A673 (cell line): ENCODE results near the gene ACAP1. TPM values are rescaled to one million over a fixed set of nuclear protein-coding genes. Genes with fewer than 3 reads are reported as not detected.
"Not testable (repeated sequence)": the region's sequence is repeated elsewhere in the genome, so short reads cannot be mapped to it uniquely, and the experiment has no call there.

ENCODE experiments used
- BruUV-seq: library from RNA; stranded (reverse); fragments of 400-500 nt; replicated peaks from 2 replicates; lab custom pipeline; 2021; lab: Mats Ljungman, UMichigan
- CTCF ChIA-PET: fragments of 300-600 bp; sonication (Branson Sonifier 250); formaldehyde crosslinking; loops from one replicate; lab custom pipeline; 2022; ENCODE audit warnings: antibody characterized with exemption; lab: Charles Lee
- POLR2A ChIA-PET: fragments of 300-600 bp; sonication (Branson Sonifier 250); formaldehyde crosslinking; loops from one replicate; lab custom pipeline; 2022; ENCODE audit warnings: antibody characterized with exemption; ENCODE audit not compliant: low non-redundant PET; lab: Charles Lee
- DNase-seq: peaks from one replicate; pipeline ENCODE4 v3.0.0-alpha.2; 2015; ENCODE audit warnings: low spot score
- H3K27ac ChIP-seq: fragments of 200-600 bp; sonication (generic); 2 replicates; pipeline ENCODE4 v1.5.1; 2016; ENCODE audit warnings: mixed run types, low read depth, mild to moderate bottlenecking, mixed read lengths, antibody characterized with exemption, low read length; ENCODE audit not compliant: poor library complexity, severe bottlenecking
- H3K27me3 ChIP-seq: fragments of 200-600 bp; sonication (generic); replicated peaks from 2 replicates; pipeline ENCODE4 v1.6.1; 2017; ENCODE audit warnings: mixed run types, low read depth, mild to moderate bottlenecking, mixed read lengths, antibody characterized with exemption, low read length; ENCODE audit not compliant: insufficient read depth, poor library complexity
- H3K36me3 ChIP-seq: fragments of 200-600 bp; sonication (generic); 2 replicates; pipeline ENCODE4 v1.6.1; 2016; ENCODE audit warnings: mixed run types, mild to moderate bottlenecking, mixed read lengths, antibody characterized with exemption, low read length; ENCODE audit not compliant: insufficient read depth, poor library complexity, severe bottlenecking
- H3K4me1 ChIP-seq: fragments of 200-600 bp; sonication (generic); 2 replicates; pipeline ENCODE4 v1.6.1; 2017; ENCODE audit warnings: mixed run types, mild to moderate bottlenecking, mixed read lengths, antibody characterized with exemption, low read length; ENCODE audit not compliant: insufficient read depth, poor library complexity, severe bottlenecking
- H3K4me3 ChIP-seq: fragments of 200-600 bp; sonication (generic); 2 replicates; pipeline ENCODE4 v1.5.1; 2016; ENCODE audit warnings: low read depth, mixed run types, mild to moderate bottlenecking, mixed read lengths, low read length; ENCODE audit not compliant: poor library complexity, severe bottlenecking
- H3K9me3 ChIP-seq: fragments of 200-600 bp; sonication (generic); 2 replicates; pipeline ENCODE4 v1.6.1; 2016; ENCODE audit warnings: mixed run types, low read depth, mild to moderate bottlenecking, mixed read lengths, antibody characterized with exemption, low read length; ENCODE audit not compliant: poor library complexity, severe bottlenecking
- EZH2 ChIP-seq: fragments of 200-600 bp; sonication (generic); IDR thresholded peaks from 2 replicates; pipeline ENCODE4 v1.6.1; 2017; ENCODE audit warnings: borderline replicate concordance, low read depth, mild to moderate bottlenecking, mixed read lengths, antibody characterized with exemption, low read length; ENCODE audit not compliant: poor library complexity, severe bottlenecking
- intact Hi-C: fragments of 100-400 bp; cut with micrococcal nuclease; formaldehyde crosslinking; loops from one replicate; pipeline ENCODE4 v1.10.0; 2022; ENCODE audit not compliant: unreplicated experiment
- total RNA-seq: library from RNA; stranded (reverse); gene quantifications from 2 replicates; pipeline ENCODE4 v1.2.3, GENCODE V29; 2021
- TF ChIP-seq, protein P1 (sequence below): fragments of 300-800, 200-600 bp; sonication (generic); conservative IDR thresholded peaks from 2 replicates; pipeline ENCODE4 v1.5.1; 2017; ENCODE audit warnings: low read depth, mild to moderate bottlenecking, antibody characterized with exemption, low read length, moderate library complexity, mixed read lengths

The ACAP1 gene
- total RNA-seq, 1 experiment from 2014 or later: 1.1 TPM

DNA sequence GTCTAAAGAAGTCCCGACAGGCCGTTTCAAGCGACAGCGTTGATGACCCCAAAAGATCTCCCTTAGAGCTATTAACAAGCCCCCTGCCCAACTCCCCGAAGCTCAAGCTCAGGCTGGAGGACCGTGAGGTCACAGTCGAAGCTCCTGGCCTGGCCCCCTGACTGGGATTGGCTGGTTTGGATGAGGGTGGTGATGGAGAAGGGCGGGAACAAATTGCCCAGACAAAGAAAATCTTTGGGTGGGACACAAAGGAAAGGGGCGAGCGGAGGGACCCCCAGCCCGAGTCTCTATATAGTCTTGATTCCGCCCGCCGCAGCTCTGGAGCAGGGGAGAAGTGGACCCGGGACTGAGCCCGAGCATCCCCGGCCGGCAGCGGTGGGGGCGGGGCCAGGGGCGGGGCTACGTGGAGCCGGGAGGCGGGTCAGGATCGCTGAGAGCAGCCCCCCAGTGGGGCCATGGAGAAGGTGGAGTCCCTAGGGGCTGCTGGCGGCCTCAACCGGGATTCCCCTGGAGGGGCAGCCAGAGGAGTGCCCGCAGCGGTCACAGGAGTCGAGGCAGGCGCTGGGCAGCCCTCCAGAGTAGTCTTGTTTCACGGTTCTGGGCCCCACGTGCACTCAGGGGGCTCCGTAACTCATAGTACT is 6.2 kb upstream of the ACAP1 start:
- H3K4me3 ChIP-seq: peak overlapping the region; percentile 92
- BruUV-seq: no TSS peak
- POLR2A ChIA-PET: interaction anchor here (0.6 to 1.6 kb wide), 3 partner anchors 74 to 504 kb away, joined by 3 to 5 read pairs (median 4); partner anchors contain the start of genes KDM6B and TMEM256
- CTCF ChIA-PET: interaction anchor here (0.6 to 1.5 kb wide), 7 partner anchors 14 to 230 kb away, joined by 3 to 6 read pairs (median 3); no protein-coding TSS in a partner anchor
- H3K27me3 ChIP-seq: no peaks in the 10 kb centered on the region
- H3K9me3 ChIP-seq: no peaks in the 10 kb centered on the region
- peaks cover 19% of the 10 kb centered on the region for H3K4me1 ChIP-seq
- TF ChIP-seq, protein P1, sequence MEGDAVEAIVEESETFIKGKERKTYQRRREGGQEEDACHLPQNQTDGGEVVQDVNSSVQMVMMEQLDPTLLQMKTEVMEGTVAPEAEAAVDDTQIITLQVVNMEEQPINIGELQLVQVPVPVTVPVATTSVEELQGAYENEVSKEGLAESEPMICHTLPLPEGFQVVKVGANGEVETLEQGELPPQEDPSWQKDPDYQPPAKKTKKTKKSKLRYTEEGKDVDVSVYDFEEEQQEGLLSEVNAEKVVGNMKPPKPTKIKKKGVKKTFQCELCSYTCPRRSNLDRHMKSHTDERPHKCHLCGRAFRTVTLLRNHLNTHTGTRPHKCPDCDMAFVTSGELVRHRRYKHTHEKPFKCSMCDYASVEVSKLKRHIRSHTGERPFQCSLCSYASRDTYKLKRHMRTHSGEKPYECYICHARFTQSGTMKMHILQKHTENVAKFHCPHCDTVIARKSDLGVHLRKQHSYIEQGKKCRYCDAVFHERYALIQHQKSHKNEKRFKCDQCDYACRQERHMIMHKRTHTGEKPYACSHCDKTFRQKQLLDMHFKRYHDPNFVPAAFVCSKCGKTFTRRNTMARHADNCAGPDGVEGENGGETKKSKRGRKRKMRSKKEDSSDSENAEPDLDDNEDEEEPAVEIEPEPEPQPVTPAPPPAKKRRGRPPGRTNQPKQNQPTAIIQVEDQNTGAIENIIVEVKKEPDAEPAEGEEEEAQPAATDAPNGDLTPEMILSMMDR: no peak
- TF ChIP-seq EZH2: no peak
- intact Hi-C loops: loop anchor here (1.0 kb wide), 1 partner anchor 50 kb away; no protein-coding TSS in a partner anchor
- H3K36me3 ChIP-seq: peaks cover 14% of the 10 kb centered on the region
- peak; percentile 92 for DNase-seq
- H3K27ac ChIP-seq: peak overlapping the region; percentile 88

DNA sequence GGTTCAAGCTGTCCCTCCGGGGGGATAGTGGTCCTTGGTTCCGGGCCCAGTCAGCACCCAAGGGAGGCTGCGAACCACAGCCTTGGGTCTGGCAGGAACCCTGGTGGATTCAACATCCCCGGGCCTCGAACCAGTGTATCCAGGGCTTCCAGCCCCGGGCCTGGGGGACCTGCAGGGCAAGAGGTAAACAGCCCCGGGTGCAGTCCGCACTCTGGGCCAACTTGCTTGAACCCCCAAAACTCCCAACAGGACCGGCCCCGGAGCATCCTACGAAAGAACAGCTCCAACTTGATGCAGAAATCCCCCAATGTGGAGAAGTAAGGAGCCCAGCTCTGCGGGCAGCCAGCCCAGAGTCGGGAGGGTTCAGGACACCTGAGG is 5.7 kb upstream of the ACAP1 start:
- H3K9me3 ChIP-seq: no peaks in the 10 kb centered on the region
- H3K4me3 ChIP-seq: peak overlapping the region; percentile 92
- H3K27ac ChIP-seq: peak overlapping the region; percentile 88
- DNase-seq: no peak
- no peak for TF ChIP-seq EZH2
- TF ChIP-seq, protein P1: no peak
- intact Hi-C loops: no loop called here
- H3K27me3 ChIP-seq: no peaks in the 10 kb centered on the region
- H3K4me1 ChIP-seq: peaks cover 19% of the 10 kb centered on the region
- H3K36me3 ChIP-seq: peaks cover 9% of the 10 kb centered on the region
- ChIA-PET CTCF (interaction anchor here (0.6 kb wide), 1 partner anchor 116 kb away, joined by 3 read pairs; no protein-coding TSS in a partner anchor), POLR2A (no interaction called here)
- no TSS peak for BruUV-seq

DNA sequence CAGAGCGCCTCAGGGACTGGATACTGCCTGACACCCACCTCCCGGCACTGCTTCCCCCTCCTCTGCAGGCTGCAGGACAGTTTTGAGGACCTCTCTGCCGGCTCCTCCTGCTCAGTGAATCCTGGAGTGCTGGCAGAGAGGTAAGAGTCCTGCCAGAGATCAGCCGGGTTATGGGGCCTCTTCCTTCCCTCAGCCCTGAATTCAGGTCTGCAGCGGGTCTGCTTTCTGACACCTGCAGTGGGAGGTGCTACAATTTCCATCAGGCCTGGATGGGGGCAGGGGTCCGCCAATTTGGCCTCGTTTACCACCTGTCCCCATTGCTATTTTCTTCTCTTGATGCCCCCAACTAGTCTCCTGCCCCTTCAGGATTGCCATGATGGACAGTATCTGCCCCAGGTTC is 4.2 kb upstream of the ACAP1 start:
- POLR2A ChIA-PET: no interaction called here
- no peak for TF ChIP-seq EZH2
- TF ChIP-seq, protein P1: no peak
- CTCF ChIA-PET: no interaction called here
- H3K36me3 ChIP-seq: no peaks in the 10 kb centered on the region
- BruUV-seq: no TSS peak
- H3K27ac ChIP-seq: no peak overlapping the region
- peaks cover 19% of the 10 kb centered on the region for H3K4me1 ChIP-seq
- no peak for DNase-seq
- intact Hi-C loops: no loop called here
- H3K4me3 ChIP-seq: no peak overlapping the region
- no peaks in the 10 kb centered on the region for H3K27me3 ChIP-seq
- H3K9me3 ChIP-seq: no peaks in the 10 kb centered on the region

DNA sequence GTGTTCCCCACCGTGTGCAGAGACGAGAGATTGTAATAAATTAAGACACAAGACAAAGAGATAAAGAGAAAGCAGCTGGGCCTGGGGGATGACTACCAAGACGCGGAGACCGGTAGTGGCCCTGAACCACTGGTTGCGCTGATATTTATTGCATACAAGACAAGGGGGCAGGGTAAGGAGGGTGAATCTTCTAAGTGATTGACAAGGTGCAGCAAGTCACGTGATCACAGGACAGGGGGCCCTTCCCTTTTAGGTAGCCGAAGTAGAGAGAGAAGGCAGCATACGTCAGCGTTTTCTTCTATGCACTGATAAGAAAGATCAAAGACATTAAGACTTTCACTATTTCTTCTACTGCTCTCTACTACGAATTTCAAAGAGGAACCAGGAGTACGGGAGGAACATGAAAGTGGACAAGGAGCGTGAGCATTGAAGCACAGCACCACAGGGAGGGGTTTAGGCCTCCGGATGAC is 3.7 kb upstream of the ACAP1 start:
- intact Hi-C loops, BruUV-seq, POLR2A ChIA-PET, H3K36me3 ChIP-seq, CTCF ChIA-PET, H3K9me3 ChIP-seq, H3K27me3 ChIP-seq, DNase-seq, H3K27ac ChIP-seq, H3K4me3 ChIP-seq: not testable (repeated sequence)
- peaks cover 15% of the 10 kb centered on the region for H3K4me1 ChIP-seq
